Measurements from ENCODE around the gene CASZ1. TPM values are rescaled to one million over a fixed set of nuclear protein-coding genes. Genes with fewer than 3 reads are reported as not detected.

The CASZ1 gene
- polyA plus RNA-seq (2012; ENCODE audit: low read depth, missing spikeins): 1.3 TPM

GRCh38 chr1:10796029-10796944 lies at the start of gene CASZ1:
CASZ1 (minus strand) TSS chr1:10796646; CDS start chr1:10693889, 102,757 bp downstream.
- no peak for FAIRE-seq
- TF ChIP-seq POU2F2 (IDR thresholded peaks at IDR 0.05; ENCODE audit: low read depth, low read length) (no peak), POLR2AphosphoS5 (IDR thresholded peaks at IDR 0.05; ENCODE audit: low read depth, low read length) (no peak), TAF1 (IDR thresholded peaks at IDR 0.05; ENCODE audit: low read depth, low read length) (no peak), SPI1 (IDR thresholded peaks at IDR 0.05; ENCODE audit: low read depth, low read length) (no peak), PAX5 (IDR thresholded peaks at IDR 0.05; ENCODE audit: insufficient read depth, low read length, severe bottlenecking) (no peak), POLR2A (IDR thresholded peaks at IDR 0.05; ENCODE audit: low read depth, low read length) (no peak)

GRCh38 chr1:10843697-10844096 lies 47.3 kb upstream of the CASZ1 start:
- TF ChIP-seq TAF1 (IDR thresholded peaks at IDR 0.05; ENCODE audit: low read depth, low read length) (no peak), POLR2AphosphoS5 (IDR thresholded peaks at IDR 0.05; ENCODE audit: low read depth, low read length) (no peak), POLR2A (IDR thresholded peaks at IDR 0.05; ENCODE audit: low read depth, low read length) (no peak), PAX5 (IDR thresholded peaks at IDR 0.05; ENCODE audit: insufficient read depth, low read length, severe bottlenecking) (no peak), POU2F2 (IDR thresholded peaks at IDR 0.05; ENCODE audit: low read depth, low read length) (no peak), SPI1 (IDR thresholded peaks at IDR 0.05; ENCODE audit: low read depth, low read length) (no peak)
- no peak for FAIRE-seq
- DNase-seq (ENCODE audit: insufficient read length, low spot score): no peak

More at GRCh38 chr1:10796029-10796944, at the start of gene CASZ1:
- DNase-seq (ENCODE audit: insufficient read length, low spot score): no peak

GRCh38 chr1:10841118-10841517 lies 44.7 kb upstream of the CASZ1 start:
- FAIRE-seq: no peak
- TF ChIP-seq TAF1 (IDR thresholded peaks at IDR 0.05; ENCODE audit: low read depth, low read length): no peak
- no peak for TF ChIP-seq POU2F2 (IDR thresholded peaks at IDR 0.05; ENCODE audit: low read depth, low read length)
- DNase-seq (ENCODE audit: insufficient read length, low spot score): no peak

GRCh38 chr1:10839188-10839770 lies 42.8 kb upstream of the CASZ1 start:
- TF ChIP-seq PAX5 (IDR thresholded peaks at IDR 0.05; ENCODE audit: insufficient read depth, low read length, severe bottlenecking): no peak
- TF ChIP-seq POU2F2 (IDR thresholded peaks at IDR 0.05; ENCODE audit: low read depth, low read length): no peak
- no peak for TF ChIP-seq TAF1 (IDR thresholded peaks at IDR 0.05; ENCODE audit: low read depth, low read length)
- TF ChIP-seq POLR2A (IDR thresholded peaks at IDR 0.05; ENCODE audit: low read depth, low read length): no peak
- TF ChIP-seq POLR2AphosphoS5 (IDR thresholded peaks at IDR 0.05; ENCODE audit: low read depth, low read length): no peak
- TF ChIP-seq SPI1 (IDR thresholded peaks at IDR 0.05; ENCODE audit: low read depth, low read length): no peak
- DNase-seq (ENCODE audit: insufficient read length, low spot score) (no peak), FAIRE-seq (no peak)

GRCh38 chr1:10838541-10838940 lies 42.1 kb upstream of the CASZ1 start:
- DNase-seq (ENCODE audit: insufficient read length, low spot score): no peak
- FAIRE-seq: no peak
- no peak for TF ChIP-seq POLR2A (IDR thresholded peaks at IDR 0.05; ENCODE audit: low read depth, low read length)
- no peak for TF ChIP-seq TAF1 (IDR thresholded peaks at IDR 0.05; ENCODE audit: low read depth, low read length)
- no peak for TF ChIP-seq SPI1 (IDR thresholded peaks at IDR 0.05; ENCODE audit: low read depth, low read length)
- no peak for TF ChIP-seq PAX5 (IDR thresholded peaks at IDR 0.05; ENCODE audit: insufficient read depth, low read length, severe bottlenecking)
- TF ChIP-seq POLR2AphosphoS5 (IDR thresholded peaks at IDR 0.05; ENCODE audit: low read depth, low read length): no peak
- no peak for TF ChIP-seq POU2F2 (IDR thresholded peaks at IDR 0.05; ENCODE audit: low read depth, low read length)

GRCh38 chr1:10836726-10837125 lies 40.3 kb upstream of the CASZ1 start:
- DNase-seq (ENCODE audit: insufficient read length, low spot score): no peak
- no peak for TF ChIP-seq PAX5 (IDR thresholded peaks at IDR 0.05; ENCODE audit: insufficient read depth, low read length, severe bottlenecking)
- TF ChIP-seq TAF1 (IDR thresholded peaks at IDR 0.05; ENCODE audit: low read depth, low read length): no peak
- no peak for TF ChIP-seq POU2F2 (IDR thresholded peaks at IDR 0.05; ENCODE audit: low read depth, low read length)
- no peak for TF ChIP-seq POLR2A (IDR thresholded peaks at IDR 0.05; ENCODE audit: low read depth, low read length)
- no peak for TF ChIP-seq POLR2AphosphoS5 (IDR thresholded peaks at IDR 0.05; ENCODE audit: low read depth, low read length)
- no peak for FAIRE-seq

- FAIRE-seq (no peak), DNase-seq (ENCODE audit: insufficient read length, low spot score) (no peak)
- TF ChIP-seq POLR2A (IDR thresholded peaks at IDR 0.05; ENCODE audit: low read depth, low read length) (no peak), PAX5 (IDR thresholded peaks at IDR 0.05; ENCODE audit: insufficient read depth, low read length, severe bottlenecking) (no peak), POLR2AphosphoS5 (IDR thresholded peaks at IDR 0.05; ENCODE audit: low read depth, low read length) (no peak), POU2F2 (IDR thresholded peaks at IDR 0.05; ENCODE audit: low read depth, low read length) (no peak), SPI1 (IDR thresholded peaks at IDR 0.05; ENCODE audit: low read depth, low read length) (no peak), TAF1 (IDR thresholded peaks at IDR 0.05; ENCODE audit: low read depth, low read length) (no peak)
These were observed 39.5 kb upstream of the CASZ1 start for GRCh38 chr1:10835822-10836421.

- DNase-seq (ENCODE audit: insufficient read length, low spot score) (no peak), FAIRE-seq (no peak)
These were observed 39.0 kb upstream of the CASZ1 start for GRCh38 chr1:10835421-10835820.

More at GRCh38 chr1:10835421-10835820, 39.0 kb upstream of the CASZ1 start:
- TF ChIP-seq POLR2AphosphoS5 (IDR thresholded peaks at IDR 0.05; ENCODE audit: low read depth, low read length) (no peak), POLR2A (IDR thresholded peaks at IDR 0.05; ENCODE audit: low read depth, low read length) (no peak), POU2F2 (IDR thresholded peaks at IDR 0.05; ENCODE audit: low read depth, low read length) (no peak), TAF1 (IDR thresholded peaks at IDR 0.05; ENCODE audit: low read depth, low read length) (no peak), SPI1 (IDR thresholded peaks at IDR 0.05; ENCODE audit: low read depth, low read length) (no peak), PAX5 (IDR thresholded peaks at IDR 0.05; ENCODE audit: insufficient read depth, low read length, severe bottlenecking) (no peak)
